GM23338 (cell line): Measurements from ENCODE around the gene ITGB5. TPM values are rescaled to one million over a fixed set of nuclear protein-coding genes. Genes with fewer than 3 reads are reported as not detected.

ENCODE experiments used
- ATAC-seq: fragments of 200-7000 bp; cut with Tn5 transposase; 3 replicates; pipeline ENCODE4 v1.9.1; 2020
- DNase-seq: peaks from one replicate; pipeline ENCODE4 v3.0.0-alpha.2; 2015; ENCODE audit warnings: low spot score
- H2AFZ ChIP-seq: fragments of 200-600 bp; sonication (generic); 2 replicates; pipeline ENCODE4 v1.8.0; 2016; ENCODE audit warnings: antibody characterized with exemption, mild to moderate bottlenecking, moderate library complexity
- H3F3A ChIP-seq: fragments of 200-600 bp; sonication (generic); replicated peaks from 2 replicates; pipeline ENCODE4 v1.8.0; 2017; ENCODE audit warnings: antibody characterized with exemption, mixed run types, low read depth
- H3K27ac ChIP-seq: fragments of 200-600 bp; sonication (generic); 2 replicates; pipeline ENCODE4 v1.6.1; 2016; ENCODE audit warnings: low read depth
- H3K27me3 ChIP-seq: fragments of 200-600 bp; sonication (generic); 2 replicates; pipeline ENCODE4 v1.8.0; 2016; ENCODE audit warnings: mild to moderate bottlenecking, mixed run types, moderate library complexity; ENCODE audit not compliant: insufficient read depth
- H3K36me3 ChIP-seq: fragments of 200-600 bp; sonication (generic); 2 replicates; pipeline ENCODE4 v1.8.0; 2016; ENCODE audit warnings: mild to moderate bottlenecking; ENCODE audit not compliant: insufficient read depth
- H3K4me1 ChIP-seq: fragments of 200-600 bp; sonication (generic); 2 replicates; pipeline ENCODE4 v1.8.0; 2016; ENCODE audit warnings: mild to moderate bottlenecking, moderate library complexity; ENCODE audit not compliant: insufficient read depth
- H3K4me2 ChIP-seq: fragments of 200-600 bp; sonication (generic); 2 replicates; pipeline ENCODE4 v1.7.1; 2017; ENCODE audit warnings: mixed run types
- H3K4me3 ChIP-seq: fragments of 200-600 bp; sonication (generic); 2 replicates; pipeline ENCODE4 v1.6.1; 2016; ENCODE audit warnings: mixed run types
- H3K79me2 ChIP-seq: fragments of 200-600 bp; sonication (generic); replicated peaks from 2 replicates; pipeline ENCODE4 v1.8.0; 2017; ENCODE audit warnings: mild to moderate bottlenecking; ENCODE audit not compliant: insufficient read depth
- H3K9me2 ChIP-seq: fragments of 200-600 bp; sonication (generic); 2 replicates; pipeline ENCODE4 v1.8.0; 2017; ENCODE audit not compliant: insufficient read depth
- H4K20me1 ChIP-seq: fragments of 200-600 bp; sonication (generic); replicated peaks from 2 replicates; pipeline ENCODE4 v1.8.0; 2017; ENCODE audit warnings: mild to moderate bottlenecking; ENCODE audit not compliant: insufficient read depth
- H3K27ac Mint-ChIP-seq: 2 replicates; pipeline ENCODE4 v1.8.0; 2020; ENCODE audit warnings: inconsistent platforms, mild to moderate bottlenecking, moderate library complexity, mixed read lengths
- H3K27me3 Mint-ChIP-seq: 3 replicates; pipeline ENCODE4 v1.8.0; 2022; ENCODE audit warnings: low read depth, mild to moderate bottlenecking, moderate library complexity, mixed read lengths, inconsistent platforms; ENCODE audit not compliant: insufficient read depth, poor library complexity
- H3K36me3 Mint-ChIP-seq: 3 replicates; pipeline ENCODE4 v1.8.0; 2021; ENCODE audit warnings: low read depth, mild to moderate bottlenecking, inconsistent platforms, moderate library complexity, mixed read lengths
- H3K4me1 Mint-ChIP-seq: 3 replicates; pipeline ENCODE4 v1.8.0; 2020; ENCODE audit warnings: mild to moderate bottlenecking, inconsistent platforms, mixed read lengths
- H3K4me3 Mint-ChIP-seq: 3 replicates; pipeline ENCODE4 v1.8.0; 2021; ENCODE audit warnings: moderate library complexity, mild to moderate bottlenecking, inconsistent platforms, mixed read lengths
- H3K9me3 Mint-ChIP-seq: 3 replicates; pipeline ENCODE4 v1.8.0; 2020; ENCODE audit warnings: moderate library complexity, mild to moderate bottlenecking, inconsistent platforms, mixed read lengths
- CTCF ChIP-seq, 2 experiments: fragments of 200-600 bp in 1 of 2; sonication (generic) in 1 of 2; conservative IDR thresholded peaks; 2 replicates each; pipeline versions ENCODE4 v1.5.1 to v1.6.1; 2016 to 2017; ENCODE audit warnings: antibody characterized with exemption in 2 of 2, low read depth in 2 of 2, mild to moderate bottlenecking in 2 of 2, moderate library complexity in 1 of 2
- EZH2 ChIP-seq: fragments of 200-600 bp; sonication (generic); IDR thresholded peaks from one replicate; pipeline ENCODE4 v1.8.0; 2017; ENCODE audit warnings: antibody characterized with exemption, mild to moderate bottlenecking, low read depth; ENCODE audit not compliant: unreplicated experiment
- POLR2AphosphoS5 ChIP-seq: IDR thresholded peaks from 2 replicates; pipeline ENCODE4 v1.6.1; 2016; ENCODE audit warnings: antibody characterized with exemption, low read depth
- STAT1 ChIP-seq: IDR thresholded peaks from one replicate; pipeline ENCODE4 v1.6.1; 2016; ENCODE audit warnings: antibody characterized with exemption; ENCODE audit not compliant: unreplicated experiment
- polyA plus RNA-seq: library from polyadenylated mRNA; unstranded; fragments of >200 nt; fragmentation: Nextera tagmentation; extraction: Ambion mirVana; gene quantifications from 2 replicates; pipeline ENCODE4 v1.2.1, GENCODE V29; 2016
- total RNA-seq: library from RNA; depleted of rRNA; stranded (reverse); fragments of >200 nt; shearing (Covaris generic); gene quantifications from 2 replicates; pipeline ENCODE4 v1.2.3, GENCODE V29; 2014
- TF ChIP-seq, protein P1 (sequence below): fragments of 250-450 bp; sonication (Bioruptor Pico); IDR thresholded peaks from 2 replicates; pipeline ENCODE4 v1.5.0; 2020; ENCODE audit warnings: mild to moderate bottlenecking, moderate library complexity

ITGB5 gene
- total and polyA plus RNA-seq, 2 experiments from 2014 or later: 68.2 to 269 TPM

DNA sequence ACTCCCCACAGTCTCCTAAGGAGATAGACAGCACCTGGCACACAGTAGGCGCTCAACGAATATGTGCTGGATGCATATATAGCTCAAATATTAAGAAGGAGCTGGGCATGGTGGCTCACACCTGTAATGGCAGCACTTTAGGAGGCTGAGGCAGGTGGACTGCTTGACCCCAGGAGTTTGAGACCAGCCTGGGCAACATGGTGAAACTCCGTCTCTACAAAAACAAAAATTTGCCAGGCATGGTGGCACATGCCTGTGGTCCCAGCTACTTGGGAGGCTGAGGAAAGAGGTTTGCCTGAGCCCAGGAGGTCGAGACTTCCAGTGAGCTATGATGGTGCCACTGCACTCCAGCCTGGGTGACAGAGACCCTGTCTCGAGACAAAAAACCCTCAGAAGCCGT is 119.5 kb downstream of the ITGB5 start:
- peaks cover 5% of the 10 kb centered on the region for H4K20me1 ChIP-seq

More for the DNA sequence above, 119.5 kb downstream of the ITGB5 start:
- no peak for DNase-seq
- Histone ChIP-seq H2AFZ (no peak overlapping the region), H3K36me3 (peaks cover 31% of the 10 kb centered on the region; the same call in 1 of the 2 replicates), H3K4me2 (no peak overlapping the region), H3K4me3 (no peak overlapping the region), H3K27ac (no peak overlapping the region), H3K4me1 (no peaks in the 10 kb centered on the region; the same call in 1 of the 2 replicates), H3K27me3 (no peaks in the 10 kb centered on the region), H3F3A (0 out of 2 replicates have a peak, but pooled peaks cover 21% of the 10 kb centered on the region), H3K9me2 (no peaks in the 10 kb centered on the region), H3K79me2 (no peaks in the 10 kb centered on the region)
- Mint-ChIP-seq H3K36me3 (peaks cover 85% of the 10 kb centered on the region), H3K9me3 (no peaks in the 10 kb centered on the region), H3K4me3 (no peak overlapping the region), H3K4me1 (peaks cover 16% of the 10 kb centered on the region), H3K27me3 (peaks cover 13% of the 10 kb centered on the region), H3K27ac (no peak overlapping the region)
- no peak for ATAC-seq
- TF ChIP-seq, protein P1, sequence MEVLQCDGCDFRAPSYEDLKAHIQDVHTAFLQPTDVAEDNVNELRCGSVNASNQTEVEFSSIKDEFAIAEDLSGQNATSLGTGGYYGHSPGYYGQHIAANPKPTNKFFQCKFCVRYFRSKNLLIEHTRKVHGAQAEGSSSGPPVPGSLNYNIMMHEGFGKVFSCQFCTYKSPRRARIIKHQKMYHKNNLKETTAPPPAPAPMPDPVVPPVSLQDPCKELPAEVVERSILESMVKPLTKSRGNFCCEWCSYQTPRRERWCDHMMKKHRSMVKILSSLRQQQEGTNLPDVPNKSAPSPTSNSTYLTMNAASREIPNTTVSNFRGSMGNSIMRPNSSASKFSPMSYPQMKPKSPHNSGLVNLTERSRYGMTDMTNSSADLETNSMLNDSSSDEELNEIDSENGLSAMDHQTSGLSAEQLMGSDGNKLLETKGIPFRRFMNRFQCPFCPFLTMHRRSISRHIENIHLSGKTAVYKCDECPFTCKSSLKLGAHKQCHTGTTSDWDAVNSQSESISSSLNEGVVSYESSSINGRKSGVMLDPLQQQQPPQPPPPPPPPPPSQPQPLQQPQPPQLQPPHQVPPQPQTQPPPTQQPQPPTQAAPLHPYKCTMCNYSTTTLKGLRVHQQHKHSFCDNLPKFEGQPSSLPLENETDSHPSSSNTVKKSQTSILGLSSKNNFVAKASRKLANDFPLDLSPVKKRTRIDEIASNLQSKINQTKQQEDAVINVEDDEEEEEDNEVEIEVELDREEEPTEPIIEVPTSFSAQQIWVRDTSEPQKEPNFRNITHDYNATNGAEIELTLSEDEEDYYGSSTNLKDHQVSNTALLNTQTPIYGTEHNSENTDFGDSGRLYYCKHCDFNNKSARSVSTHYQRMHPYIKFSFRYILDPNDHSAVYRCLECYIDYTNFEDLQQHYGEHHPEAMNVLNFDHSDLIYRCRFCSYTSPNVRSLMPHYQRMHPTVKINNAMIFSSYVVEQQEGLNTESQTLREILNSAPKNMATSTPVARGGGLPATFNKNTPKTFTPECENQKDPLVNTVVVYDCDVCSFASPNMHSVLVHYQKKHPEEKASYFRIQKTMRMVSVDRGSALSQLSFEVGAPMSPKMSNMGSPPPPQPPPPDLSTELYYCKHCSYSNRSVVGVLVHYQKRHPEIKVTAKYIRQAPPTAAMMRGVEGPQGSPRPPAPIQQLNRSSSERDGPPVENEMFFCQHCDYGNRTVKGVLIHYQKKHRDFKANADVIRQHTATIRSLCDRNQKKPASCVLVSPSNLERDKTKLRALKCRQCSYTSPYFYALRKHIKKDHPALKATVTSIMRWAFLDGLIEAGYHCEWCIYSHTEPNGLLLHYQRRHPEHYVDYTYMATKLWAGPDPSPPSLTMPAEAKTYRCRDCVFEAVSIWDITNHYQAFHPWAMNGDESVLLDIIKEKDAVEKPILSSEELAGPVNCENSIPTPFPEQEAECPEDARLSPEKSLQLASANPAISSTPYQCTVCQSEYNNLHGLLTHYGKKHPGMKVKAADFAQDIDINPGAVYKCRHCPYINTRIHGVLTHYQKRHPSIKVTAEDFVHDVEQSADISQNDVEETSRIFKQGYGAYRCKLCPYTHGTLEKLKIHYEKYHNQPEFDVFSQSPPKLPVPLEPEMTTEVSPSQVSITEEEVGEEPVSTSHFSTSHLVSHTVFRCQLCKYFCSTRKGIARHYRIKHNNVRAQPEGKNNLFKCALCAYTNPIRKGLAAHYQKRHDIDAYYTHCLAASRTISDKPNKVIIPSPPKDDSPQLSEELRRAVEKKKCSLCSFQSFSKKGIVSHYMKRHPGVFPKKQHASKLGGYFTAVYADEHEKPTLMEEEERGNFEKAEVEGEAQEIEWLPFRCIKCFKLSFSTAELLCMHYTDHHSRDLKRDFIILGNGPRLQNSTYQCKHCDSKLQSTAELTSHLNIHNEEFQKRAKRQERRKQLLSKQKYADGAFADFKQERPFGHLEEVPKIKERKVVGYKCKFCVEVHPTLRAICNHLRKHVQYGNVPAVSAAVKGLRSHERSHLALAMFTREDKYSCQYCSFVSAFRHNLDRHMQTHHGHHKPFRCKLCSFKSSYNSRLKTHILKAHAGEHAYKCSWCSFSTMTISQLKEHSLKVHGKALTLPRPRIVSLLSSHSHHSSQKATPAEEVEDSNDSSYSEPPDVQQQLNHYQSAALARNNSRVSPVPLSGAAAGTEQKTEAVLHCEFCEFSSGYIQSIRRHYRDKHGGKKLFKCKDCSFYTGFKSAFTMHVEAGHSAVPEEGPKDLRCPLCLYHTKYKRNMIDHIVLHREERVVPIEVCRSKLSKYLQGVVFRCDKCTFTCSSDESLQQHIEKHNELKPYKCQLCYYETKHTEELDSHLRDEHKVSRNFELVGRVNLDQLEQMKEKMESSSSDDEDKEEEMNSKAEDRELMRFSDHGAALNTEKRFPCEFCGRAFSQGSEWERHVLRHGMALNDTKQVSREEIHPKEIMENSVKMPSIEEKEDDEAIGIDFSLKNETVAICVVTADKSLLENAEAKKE (CRISPR knock-in tag): no peak
- TF ChIP-seq STAT1 (no peak), CTCF (conservative IDR thresholded peaks at IDR 0.05; ENCODE audit: low read depth in 2 of 2) (no peak), POLR2AphosphoS5 (no peak), EZH2 (no peak)
